SHP77 treated with DMSO at 0.1 percent for 48 hours (cell line): Measurements from ENCODE around the gene HOXA2.

ENCODE experiments used
- DNase-seq: peaks from one replicate; lab custom pipeline; 2025; lab: John Stamatoyannopoulos, UW

The HOXA2 gene

GRCh38 chr7:27141137-27141922, 38.8 kb upstream of the HOXA2 start:
- DNase-seq = no peak

DNA sequence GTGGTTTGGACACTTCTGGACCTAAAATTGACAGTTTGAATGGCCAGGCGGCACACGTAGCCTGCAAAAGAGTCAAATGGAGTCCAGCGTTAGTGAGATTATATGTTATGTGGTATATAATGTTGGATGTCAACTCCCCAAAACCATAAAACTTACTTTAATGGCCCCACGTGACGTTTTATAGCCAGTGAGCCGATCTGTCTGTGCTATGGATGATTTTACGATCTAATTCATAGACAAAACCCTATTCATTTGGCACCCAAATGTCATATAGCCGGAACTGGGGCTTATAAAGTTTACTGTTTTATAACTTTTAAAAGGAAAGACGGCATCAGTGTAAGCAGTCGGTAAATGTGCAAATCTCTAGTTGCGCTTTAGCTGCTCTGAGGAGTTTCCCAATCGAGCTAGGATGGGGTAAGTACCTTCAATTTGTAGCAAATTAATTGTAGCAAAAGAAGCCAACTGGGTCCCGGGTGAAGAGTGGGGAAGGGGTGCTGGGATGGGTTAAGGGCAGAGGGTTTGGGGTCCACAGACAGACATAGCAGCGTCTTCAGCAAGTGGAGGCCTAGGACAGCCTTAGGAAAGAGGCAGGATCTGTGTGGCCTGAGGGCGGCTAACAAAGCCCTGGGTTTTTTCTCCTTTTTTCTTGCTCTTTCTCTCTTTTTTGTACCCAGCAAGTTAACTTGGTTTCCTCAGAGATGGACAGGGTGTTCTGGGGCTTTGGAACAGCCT, 37.8 kb upstream of the HOXA2 start:
- DNase-seq = no peak

DNA sequence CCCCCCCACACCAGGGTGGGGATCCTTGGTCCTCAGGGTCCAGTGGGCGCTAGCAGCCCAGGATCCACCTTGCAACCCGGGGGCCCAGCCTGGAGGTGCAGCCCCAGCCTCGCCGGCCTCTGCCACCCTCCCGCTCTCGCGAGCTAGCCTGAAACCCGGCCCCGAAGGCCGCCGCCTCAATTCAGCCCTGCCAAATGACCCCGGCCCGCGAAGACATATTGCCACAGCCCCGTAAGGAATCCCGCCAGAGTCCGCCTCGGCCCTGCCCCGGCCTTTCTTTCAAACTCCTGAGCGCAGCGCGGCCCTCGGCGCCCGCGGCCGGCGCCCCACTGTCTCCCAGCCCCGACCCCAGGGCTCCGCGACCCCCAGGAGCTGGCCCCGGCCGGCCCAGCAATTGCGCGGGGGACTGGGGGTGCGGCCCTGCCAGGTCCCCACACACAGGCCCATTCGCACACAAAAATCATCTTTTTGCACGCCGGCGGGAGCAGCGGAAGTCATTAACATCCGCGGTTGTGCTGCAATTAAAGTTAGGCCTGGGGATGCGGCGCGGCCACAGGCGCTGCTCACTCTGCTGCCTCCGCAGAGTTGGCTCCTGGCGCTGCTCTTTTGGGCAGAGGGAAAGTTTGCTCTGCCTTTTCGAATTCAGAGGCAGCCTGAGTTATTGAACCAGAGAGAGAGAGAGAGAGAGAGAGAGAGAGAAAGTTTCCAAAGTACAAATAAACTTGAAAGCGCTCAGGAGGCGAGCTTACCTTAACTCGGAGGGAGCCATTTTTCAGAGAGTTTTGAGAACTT, 37.0 kb upstream of the HOXA2 start:
- DNase-seq = no peak

DNA sequence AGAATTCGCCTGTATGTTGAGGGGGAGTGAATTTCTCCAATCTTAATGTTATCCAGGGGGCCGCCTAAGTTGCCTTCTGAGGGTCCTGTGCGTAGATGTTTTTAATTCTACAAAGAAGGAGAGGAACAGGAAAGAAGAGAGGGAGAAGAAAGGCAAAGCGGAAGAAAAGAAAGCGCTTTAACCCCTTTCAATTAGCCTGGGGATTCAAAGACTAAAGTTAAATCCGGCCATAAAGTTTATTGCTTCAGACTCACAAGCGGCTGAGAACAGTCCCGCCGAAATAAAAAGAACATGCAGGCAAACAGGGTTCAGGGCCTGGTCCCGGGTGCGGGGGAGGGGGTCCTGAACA, 36.5 kb upstream of the HOXA2 start:
- no peak for DNase-seq

GRCh38 chr7:27138472-27138871, 36.0 kb upstream of the HOXA2 start:
- no peak for DNase-seq

DNA sequence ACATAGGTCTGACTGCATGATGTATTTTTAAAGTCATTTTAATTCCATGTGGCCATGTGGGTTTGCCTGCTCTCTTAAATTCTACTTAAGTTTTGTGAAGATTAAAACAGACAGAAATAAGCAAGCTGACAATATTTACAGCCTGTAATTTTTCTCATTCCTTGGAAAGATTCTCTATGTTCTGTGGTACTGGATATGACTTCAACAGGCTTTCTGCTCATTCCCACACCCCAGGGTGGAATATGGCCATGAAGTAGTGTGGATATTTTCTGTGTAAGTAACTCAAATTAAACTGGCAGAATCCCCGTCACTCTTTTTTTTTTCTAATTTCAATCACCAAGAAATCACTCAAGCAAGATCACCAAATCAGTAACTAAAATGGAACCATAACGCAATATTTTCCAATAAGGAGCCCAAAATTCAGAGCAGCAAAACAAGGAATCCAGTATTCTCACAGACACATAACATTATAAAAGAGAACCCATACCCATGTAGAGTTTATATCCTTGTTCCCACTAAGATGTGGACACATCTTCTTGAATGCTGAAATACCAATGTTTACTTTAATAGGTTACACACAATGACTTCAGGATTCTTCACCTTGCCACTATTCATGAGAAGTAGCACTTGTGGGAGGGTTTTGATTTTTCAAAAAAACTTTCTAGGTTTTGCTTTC, 35.3 kb upstream of the HOXA2 start:
- no peak for DNase-seq

DNA sequence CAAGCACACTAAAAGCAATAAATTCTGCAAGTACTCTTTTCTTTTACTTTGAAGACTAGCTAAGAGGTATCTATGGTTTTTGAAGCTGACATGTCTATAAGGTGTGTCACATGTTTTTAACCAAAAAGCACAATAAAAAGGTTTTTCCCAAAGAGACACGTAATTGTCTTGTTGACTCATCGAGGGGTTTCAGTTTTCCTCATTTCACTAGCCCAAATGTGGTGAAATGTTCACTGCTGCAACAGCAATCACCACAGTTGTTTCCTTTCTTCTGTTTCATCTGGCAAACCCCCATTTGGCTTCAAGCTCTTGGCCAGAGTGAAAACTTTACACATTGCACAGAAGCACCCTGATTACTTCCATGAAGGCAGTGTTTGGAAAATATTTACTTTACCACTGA, 31.9 kb upstream of the HOXA2 start:
- no peak for DNase-seq

DNA sequence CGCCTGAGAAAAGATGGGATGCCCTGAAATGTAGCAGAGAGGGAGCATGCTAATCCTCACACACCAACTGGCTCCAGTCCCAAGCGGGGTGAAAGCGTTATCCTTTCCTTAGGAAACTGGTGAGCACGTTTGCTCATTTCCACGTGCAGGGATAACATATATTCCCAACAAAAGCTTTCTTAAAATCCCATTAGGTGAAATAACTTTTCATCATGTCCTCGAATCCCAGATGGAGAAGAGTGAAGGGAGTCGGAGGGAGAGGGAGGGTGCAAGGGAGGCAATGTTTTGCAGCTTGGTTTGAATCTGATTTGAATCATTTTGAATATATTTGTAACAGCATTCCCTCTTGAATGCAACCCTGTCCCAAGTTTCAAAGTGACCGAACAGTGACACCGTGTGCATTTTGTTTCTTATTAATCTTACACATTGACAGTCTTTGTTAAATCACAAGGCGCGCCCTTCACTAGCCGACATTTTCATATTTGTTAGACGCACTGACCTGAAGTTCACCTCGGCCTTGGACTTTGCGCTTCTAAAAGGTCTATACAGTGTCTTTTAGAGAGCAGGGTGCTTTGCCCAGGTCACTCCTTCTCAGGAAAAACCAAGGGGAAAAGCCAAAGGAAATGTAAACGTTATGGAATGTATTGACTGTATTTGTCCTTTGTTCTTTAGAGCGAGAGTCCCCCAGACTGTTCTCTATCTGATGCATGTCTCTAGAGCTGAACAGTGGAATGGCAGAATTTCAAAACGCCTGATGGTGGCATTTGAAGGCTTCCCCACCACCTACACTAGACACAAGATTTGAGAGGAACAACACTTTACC, 31.1 kb upstream of the HOXA2 start:
- no peak for DNase-seq

DNA sequence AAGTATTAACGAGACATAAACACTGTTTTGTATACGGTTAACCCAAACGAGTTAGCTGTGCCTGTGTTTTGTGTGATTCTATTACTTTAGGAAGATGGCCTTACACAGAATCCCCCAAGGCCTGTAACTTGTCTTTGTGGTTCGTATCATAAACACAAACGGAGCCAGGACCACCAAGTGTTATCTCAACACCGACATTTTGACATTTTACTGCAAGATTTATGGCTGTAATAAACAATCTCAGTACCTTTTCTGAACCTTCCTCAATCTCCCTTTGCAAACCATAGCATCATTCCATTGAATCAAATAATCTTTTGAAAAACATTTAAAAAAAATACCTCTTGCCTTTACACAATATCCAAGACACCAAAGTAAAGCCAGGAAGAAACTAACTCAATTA, 30.5 kb upstream of the HOXA2 start:
- DNase-seq = no peak

DNA sequence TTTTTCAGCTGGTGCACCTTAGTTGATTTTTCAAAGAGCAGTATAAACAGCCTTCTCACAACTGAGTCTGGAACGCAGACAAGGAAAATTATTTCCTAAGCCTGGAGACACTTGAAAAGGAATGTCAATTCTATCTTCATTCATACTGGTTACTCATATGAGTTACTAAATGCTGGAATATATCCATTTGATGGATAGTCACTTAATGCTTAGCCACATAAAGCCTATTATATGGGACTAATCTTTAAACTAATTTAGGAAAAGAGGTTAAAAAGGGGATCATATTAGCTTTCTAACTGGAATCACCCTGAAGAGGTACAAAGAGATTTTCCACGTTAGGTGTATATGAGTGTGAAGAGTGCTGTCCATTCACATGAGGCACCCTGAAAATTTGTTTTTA, 29.7 kb upstream of the HOXA2 start:
- DNase-seq = no peak

DNA sequence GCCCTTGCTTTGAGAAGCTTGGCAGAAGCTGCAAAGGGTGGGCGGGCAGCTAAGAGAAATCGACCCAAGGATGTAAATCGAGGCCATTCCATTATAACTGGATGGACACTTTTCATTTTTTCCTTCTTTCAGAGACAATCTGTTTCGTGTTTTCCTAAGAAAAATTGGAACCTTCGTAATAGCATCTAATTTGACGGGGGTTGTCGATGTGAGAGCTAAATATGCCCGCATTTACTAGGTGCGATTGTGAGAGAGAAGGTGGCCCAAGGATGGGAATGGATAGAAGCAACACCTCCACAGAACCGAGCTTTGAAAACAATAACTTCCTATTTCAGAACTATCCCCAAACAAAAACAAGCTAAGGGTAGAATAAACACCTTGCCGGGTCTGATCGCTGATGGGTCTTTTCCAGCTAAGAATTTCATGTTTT, 28.9 kb upstream of the HOXA2 start:
- no peak for DNase-seq

DNA sequence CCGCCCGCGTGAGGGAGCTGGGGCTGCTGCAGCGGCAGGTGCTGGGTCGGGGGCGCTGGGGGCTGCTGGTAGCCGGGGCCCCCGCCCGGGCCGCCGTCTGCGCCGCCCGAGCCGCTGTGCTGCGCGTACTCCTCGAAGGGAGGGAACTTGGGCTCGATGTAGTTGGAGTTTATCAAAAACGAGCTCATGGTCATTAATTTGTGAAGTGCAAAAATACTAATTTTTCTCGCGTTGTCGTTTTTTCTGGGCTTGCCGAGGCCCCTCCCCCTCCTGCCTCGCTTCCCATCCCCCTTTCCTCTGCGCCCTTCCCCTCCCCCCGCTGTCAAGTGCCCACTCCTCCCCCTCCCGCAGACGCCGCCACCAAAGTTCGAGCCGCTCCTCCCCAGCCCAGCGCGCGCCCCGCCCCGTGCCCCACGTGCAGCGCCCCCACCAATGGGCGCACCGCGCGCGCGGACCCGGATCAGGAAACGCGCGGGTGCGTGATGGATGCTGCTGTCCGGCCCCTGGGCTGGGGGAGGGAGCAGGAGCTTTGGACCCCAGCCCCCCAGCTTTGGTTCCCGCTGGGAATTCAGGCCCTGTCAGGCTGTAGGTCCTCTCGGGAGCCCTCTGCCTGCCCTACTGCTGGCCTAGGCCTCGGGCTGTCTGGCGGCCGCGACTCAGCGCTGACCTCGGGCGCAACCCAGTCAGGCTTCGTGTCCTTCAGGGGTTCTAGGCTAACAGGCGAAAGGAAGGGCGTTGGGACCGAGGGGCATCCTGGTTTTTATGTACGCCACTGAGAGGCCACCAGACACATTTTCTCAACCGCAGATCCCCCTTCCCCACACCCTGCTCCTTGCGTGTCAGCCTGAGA, 28.3 kb upstream of the HOXA2 start, which contains the start of gene HOXA4:
Gene HOXA4, minus strand, starts transcription at position 218 of the 850 bp plus-strand sequence. Its CDS starts 24 bp downstream, at position 194.
- no peak for DNase-seq

DNA sequence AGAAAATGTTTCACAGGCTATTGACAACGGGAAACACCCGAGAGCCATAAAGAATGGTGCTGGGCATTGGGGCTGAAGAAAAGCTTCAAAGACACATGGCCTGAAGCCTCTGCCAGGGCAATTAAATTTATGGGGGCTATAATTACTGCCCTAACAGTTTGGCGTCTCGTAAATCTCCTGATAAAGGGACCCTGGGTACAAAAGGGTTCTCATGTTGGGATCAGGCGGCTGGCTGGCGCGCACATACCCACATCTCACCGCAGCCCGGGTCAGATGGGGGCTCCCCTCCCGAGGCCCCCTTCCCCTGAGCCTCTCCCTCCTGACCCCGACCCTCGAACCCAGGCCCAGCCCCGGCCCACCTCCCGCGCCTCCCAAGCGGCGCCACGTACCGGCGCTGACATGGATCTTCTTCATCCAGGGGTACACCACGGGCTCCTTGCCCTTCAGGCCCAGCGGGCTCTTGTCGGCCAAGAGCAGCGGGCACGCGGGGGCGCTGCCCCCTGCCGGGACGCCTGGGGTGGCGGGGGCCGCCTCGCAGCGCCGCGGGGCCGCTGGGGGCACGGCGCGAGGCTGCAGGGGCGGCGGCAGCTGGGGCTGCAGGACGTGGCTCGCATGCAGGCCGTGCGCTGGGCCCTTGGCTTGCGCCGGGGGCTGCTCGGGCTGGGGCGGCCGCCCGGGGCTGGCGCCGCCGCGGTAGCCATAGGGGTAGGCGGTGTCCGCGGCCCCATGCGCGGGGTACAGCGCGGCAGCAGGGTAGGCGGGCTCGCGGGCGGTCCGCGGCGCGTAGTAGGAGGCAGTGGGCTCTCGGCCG, 27.5 kb upstream of the HOXA2 start:
- no peak for DNase-seq

- no peak for DNase-seq
Observed at GRCh38 chr7:27128776-27129728, 26.6 kb upstream of the HOXA2 start.

DNA sequence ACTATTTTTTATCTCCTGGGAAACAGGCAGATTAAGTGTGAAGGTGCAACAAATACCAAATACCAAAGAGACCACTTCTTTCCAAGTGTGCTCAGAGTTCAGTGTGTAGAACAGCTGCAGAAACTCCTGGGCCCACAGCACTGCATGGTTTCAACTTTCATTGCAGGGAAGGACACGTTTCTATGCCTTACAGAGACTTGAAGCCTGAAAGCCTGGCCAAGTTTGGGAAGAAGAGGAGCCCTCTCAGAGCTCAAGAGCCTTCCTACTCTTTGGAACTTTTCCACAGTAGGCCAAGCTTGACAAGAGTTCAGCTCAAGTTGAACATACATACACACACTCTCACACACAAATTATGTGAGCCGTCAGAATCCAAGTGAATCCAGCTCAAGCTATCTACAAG, 25.6 kb upstream of the HOXA2 start:
- no peak for DNase-seq

- no peak for DNase-seq
Observed at GRCh38 chr7:27126596-27127327, 24.3 kb upstream of the HOXA2 start.

GRCh38 chr7:27125986-27126394, 23.5 kb upstream of the HOXA2 start:
- no peak for DNase-seq
